Mucosa of rectum (tissue), 2 donors: Measurements from ENCODE around the gene XRN1.

ENCODE experiments used
- H3K27ac ChIP-seq, 2 donors: one replicate each; pipeline ENCODE4 v1.7.0; 2013; ENCODE audit warnings: inconsistent platforms in 2 of 2, low read depth in 2 of 2, low read length in 2 of 2
- H3K27me3 ChIP-seq, 2 donors: one replicate each; pipeline ENCODE4 v1.7.0; 2013; ENCODE audit warnings: low read length in 2 of 2; ENCODE audit not compliant: control insufficient read depth in 2 of 2, insufficient read depth in 2 of 2
- H3K36me3 ChIP-seq, 2 donors: one replicate each; pipeline ENCODE4 v1.7.0; 2013; ENCODE audit warnings: low read length in 2 of 2; ENCODE audit not compliant: control insufficient read depth in 2 of 2, insufficient read depth in 2 of 2
- H3K4me1 ChIP-seq, 2 donors: one replicate each; pipeline ENCODE4 v1.7.0; 2013; ENCODE audit warnings: low read length in 2 of 2, mild to moderate bottlenecking in 1 of 2; ENCODE audit not compliant: control insufficient read depth in 2 of 2, insufficient read depth in 2 of 2
- H3K4me3 ChIP-seq, 2 donors: one replicate each; pipeline ENCODE4 v1.7.0; 2013; ENCODE audit warnings: low read length in 2 of 2
- H3K9ac ChIP-seq, 2 donors: one replicate each; pipeline ENCODE4 v1.7.0; 2013; ENCODE audit warnings: low read length in 2 of 2, low read depth in 1 of 2, mild to moderate bottlenecking in 1 of 2
- H3K9me3 ChIP-seq, 2 donors: one replicate each; pipeline ENCODE4 v1.7.0; 2013; ENCODE audit warnings: low read length in 2 of 2; ENCODE audit not compliant: control insufficient read depth in 2 of 2
- donor health status: healthy.
- donor health status: Normal muscosa, but diverticular disease.

Gene XRN1

DNA sequence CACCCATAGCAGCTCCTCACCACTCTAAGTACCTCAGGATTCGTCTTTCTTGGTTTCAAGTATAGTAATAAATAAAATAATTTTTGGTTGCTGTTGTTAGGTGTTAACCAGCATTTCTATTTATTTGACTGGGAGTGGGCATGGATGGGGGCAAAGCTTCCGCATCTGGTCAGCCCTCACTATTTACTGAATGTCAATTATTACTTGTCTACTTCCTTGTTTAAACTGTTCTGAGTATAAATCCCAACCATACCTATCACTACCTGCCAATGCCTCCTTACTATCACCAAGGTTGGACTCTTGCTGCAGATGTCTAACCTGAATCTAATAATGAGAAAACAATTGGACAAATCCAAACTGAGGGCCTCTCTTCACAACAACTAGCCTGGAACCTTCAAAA lies 180.6 kb downstream of the XRN1 start:
- Histone ChIP-seq H3K4me1 (no peaks in the 10 kb centered on the region), H3K9me3 (no peaks in the 10 kb centered on the region), H3K27ac (no peak overlapping the region), H3K36me3 (no peaks in the 10 kb centered on the region), H3K4me3 (no peak overlapping the region), H3K9ac (no peak overlapping the region), H3K27me3 (no peaks in the 10 kb centered on the region)

DNA sequence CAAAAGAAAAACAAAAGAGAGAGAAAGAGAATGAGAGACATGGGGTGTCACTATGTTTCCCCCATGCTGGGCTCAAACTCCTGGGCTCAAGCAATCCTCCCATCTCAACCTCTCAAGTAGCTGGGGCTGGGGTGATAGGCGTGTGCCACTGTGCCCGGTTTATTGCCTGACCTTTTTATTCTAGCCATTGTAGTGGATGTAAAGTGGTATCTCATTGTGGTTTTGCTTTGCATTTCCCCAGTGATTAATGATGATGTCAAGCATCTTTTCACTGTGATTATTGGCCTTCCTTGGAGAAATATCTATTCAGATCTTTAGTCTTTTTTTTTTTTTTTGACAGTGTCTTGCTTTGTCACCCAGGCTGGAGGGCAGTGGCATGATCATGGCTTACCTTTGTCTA lies 184.7 kb downstream of the XRN1 start:
- Histone ChIP-seq H3K27me3 (no peaks in the 10 kb centered on the region), H3K4me3 (no peak overlapping the region), H3K36me3 (no peaks in the 10 kb centered on the region), H3K27ac (no peak overlapping the region), H3K9me3 (no peaks in the 10 kb centered on the region), H3K9ac (no peak overlapping the region), H3K4me1 (no peaks in the 10 kb centered on the region)

DNA sequence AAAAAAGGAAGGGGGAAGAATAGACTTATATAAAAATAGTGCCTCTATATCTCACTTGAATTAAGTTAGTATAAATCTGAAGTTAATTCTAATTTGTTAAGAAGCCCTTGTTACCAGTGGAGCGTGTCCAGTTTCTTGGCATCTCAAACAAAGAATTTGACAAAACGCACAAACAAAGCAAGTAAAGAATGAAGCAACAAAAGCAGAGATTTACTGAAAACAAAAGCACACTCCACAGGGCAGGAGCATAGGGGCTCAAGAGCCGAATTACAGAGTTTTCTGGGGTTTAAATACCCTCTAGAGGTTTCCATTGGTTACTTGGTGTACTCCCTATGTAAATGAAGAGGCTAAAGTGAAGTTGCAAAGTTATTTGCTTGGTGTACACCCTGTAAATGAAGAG lies 188.5 kb downstream of the XRN1 start:
- Histone ChIP-seq H3K9ac (no peak overlapping the region), H3K9me3 (no peaks in the 10 kb centered on the region), H3K27me3 (no peaks in the 10 kb centered on the region), H3K27ac (no peak overlapping the region), H3K4me1 (no peaks in the 10 kb centered on the region), H3K36me3 (no peaks in the 10 kb centered on the region), H3K4me3 (no peak overlapping the region)

DNA sequence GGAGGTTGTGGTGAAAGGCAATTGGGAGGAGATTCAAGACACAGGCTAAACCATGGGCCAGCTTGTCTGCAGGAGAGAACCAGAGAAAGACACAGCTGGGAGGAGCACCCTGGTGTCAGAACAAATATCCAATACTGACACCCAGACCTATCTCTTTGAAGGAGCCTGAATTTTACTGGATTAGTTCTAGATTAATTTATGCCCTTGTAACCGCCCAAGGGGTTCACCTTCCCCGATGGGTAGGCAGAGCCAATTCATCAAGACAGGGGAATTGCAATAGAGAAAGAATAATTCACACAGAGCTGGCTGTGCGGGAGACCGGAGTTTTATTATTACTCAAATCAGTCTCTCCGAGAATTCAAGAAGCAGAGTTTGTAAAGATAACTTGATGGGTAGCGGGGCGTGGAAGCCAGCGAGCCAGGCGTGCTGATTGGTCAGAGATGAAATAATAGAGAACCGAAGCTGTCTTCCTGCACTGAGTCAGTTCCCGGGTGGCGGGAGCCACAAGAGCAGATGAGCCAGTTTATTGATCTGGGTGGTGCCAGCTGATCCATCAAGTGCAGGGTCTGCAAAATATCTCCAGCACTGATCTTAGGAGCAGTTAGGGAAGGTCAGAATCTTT lies 191.0 kb downstream of the XRN1 start:
- no peaks in the 10 kb centered on the region for H3K36me3 ChIP-seq
- no peaks in the 10 kb centered on the region for H3K9me3 ChIP-seq
- H3K27me3 ChIP-seq: no peaks in the 10 kb centered on the region
- no peak overlapping the region for H3K27ac ChIP-seq
- no peaks in the 10 kb centered on the region for H3K4me1 ChIP-seq
- no peak overlapping the region for H3K9ac ChIP-seq
- no peak overlapping the region for H3K4me3 ChIP-seq
